ENCODE results near the gene DAPP1.

The DAPP1 gene

GRCh38 chr4:99843413-99843812 is 26.8 kb downstream of the DAPP1 start:
- no peak overlapping the region for H3K4ac ChIP-seq (ENCODE audit: low read depth, low read length)
- no peaks in the 10 kb centered on the region for H3K79me2 ChIP-seq (ENCODE audit: control insufficient read depth, insufficient read depth, low read length)
- H3K9ac ChIP-seq (ENCODE audit: low read length) = no peak overlapping the region
- no peak for DNase-seq
- H3K27me3 ChIP-seq (ENCODE audit: insufficient read depth, low read length, poor library complexity) = no peaks in the 10 kb centered on the region
- no peak overlapping the region for H4K5ac ChIP-seq (ENCODE audit: low read length)
- H2BK5ac ChIP-seq (ENCODE audit: low read length) = no peak overlapping the region
- no peak overlapping the region for H2AK5ac ChIP-seq (ENCODE audit: low read length)
- H3K4me3 ChIP-seq (ENCODE audit: low read length) = no peak overlapping the region
- H2BK15ac ChIP-seq (replicated peaks; ENCODE audit: low read depth) = no peak overlapping the region
- H3K36me3 ChIP-seq (ENCODE audit: control insufficient read depth, insufficient read depth, low read length) = no peaks in the 10 kb centered on the region
- H3K23ac ChIP-seq (ENCODE audit: low read length) = no peak overlapping the region
- no peaks in the 10 kb centered on the region for H3K79me1 ChIP-seq (ENCODE audit: low read length)
- no peak overlapping the region for H3K27ac ChIP-seq (ENCODE audit: low read depth, low read length)
- H3K18ac ChIP-seq (ENCODE audit: low read length) = no peak overlapping the region
- H4K8ac ChIP-seq (ENCODE audit: low read depth, low read length) = no peak overlapping the region
- no peak overlapping the region for H3K56ac ChIP-seq (ENCODE audit: low read length)
- H3K4me2 ChIP-seq (ENCODE audit: low read length) = no peak overlapping the region
- H3K4me1 ChIP-seq (ENCODE audit: control insufficient read depth, low read depth, low read length) = no peaks in the 10 kb centered on the region
- H2BK120ac ChIP-seq (ENCODE audit: low read depth, low read length) = no peak overlapping the region

- Histone ChIP-seq H3K4me2 (ENCODE audit: low read length) (no peak overlapping the region), H3K79me1 (ENCODE audit: low read length) (no peaks in the 10 kb centered on the region), H3K79me2 (ENCODE audit: control insufficient read depth, insufficient read depth, low read length) (no peaks in the 10 kb centered on the region), H3K23ac (ENCODE audit: low read length) (no peak overlapping the region), H3K4me3 (ENCODE audit: low read length) (no peak overlapping the region), H3K18ac (ENCODE audit: low read length) (no peak overlapping the region), H2AK5ac (ENCODE audit: low read length) (no peak overlapping the region), H4K8ac (ENCODE audit: low read depth, low read length) (no peak overlapping the region), H3K27ac (ENCODE audit: low read depth, low read length) (no peak overlapping the region), H3K56ac (ENCODE audit: low read length) (no peak overlapping the region), H3K27me3 (ENCODE audit: insufficient read depth, low read length, poor library complexity) (no peaks in the 10 kb centered on the region), H2BK15ac (replicated peaks; ENCODE audit: low read depth) (no peak overlapping the region), H3K9ac (ENCODE audit: low read length) (no peak overlapping the region), H2BK5ac (ENCODE audit: low read length) (no peak overlapping the region), H3K4me1 (ENCODE audit: control insufficient read depth, low read depth, low read length) (no peaks in the 10 kb centered on the region), H2BK120ac (ENCODE audit: low read depth, low read length) (no peak overlapping the region), H3K4ac (ENCODE audit: low read depth, low read length) (no peak overlapping the region), H3K36me3 (ENCODE audit: control insufficient read depth, insufficient read depth, low read length) (no peaks in the 10 kb centered on the region), H4K5ac (ENCODE audit: low read length) (no peak overlapping the region)
- no CpG with 5 or more reads among the region's 7 CpGs for WGBS (ENCODE audit: extremely low coverage, insufficient coverage, low lambda C conversion rate)
- no peak for DNase-seq
These were observed 27.4 kb downstream of the DAPP1 start for GRCh38 chr4:99844048-99844447.

GRCh38 chr4:99845179-99845578 is 28.6 kb downstream of the DAPP1 start:
- no peak overlapping the region for H3K56ac ChIP-seq (ENCODE audit: low read length)
- no peak overlapping the region for H4K5ac ChIP-seq (ENCODE audit: low read length)
- H2BK15ac ChIP-seq (replicated peaks; ENCODE audit: low read depth) = no peak overlapping the region
- no CpG with 5 or more reads among the region's 1 CpG for WGBS (ENCODE audit: extremely low coverage, insufficient coverage, low lambda C conversion rate)
- no peaks in the 10 kb centered on the region for H3K79me2 ChIP-seq (ENCODE audit: control insufficient read depth, insufficient read depth, low read length)
- no peak overlapping the region for H3K9ac ChIP-seq (ENCODE audit: low read length)
- no peaks in the 10 kb centered on the region for H3K36me3 ChIP-seq (ENCODE audit: control insufficient read depth, insufficient read depth, low read length)
- H2BK120ac ChIP-seq (ENCODE audit: low read depth, low read length) = no peak overlapping the region
- no peak overlapping the region for H3K4me2 ChIP-seq (ENCODE audit: low read length)
- H2BK5ac ChIP-seq (ENCODE audit: low read length) = no peak overlapping the region
- H3K4ac ChIP-seq (ENCODE audit: low read depth, low read length) = no peak overlapping the region
- H3K4me1 ChIP-seq (ENCODE audit: control insufficient read depth, low read depth, low read length) = no peaks in the 10 kb centered on the region
- no peak overlapping the region for H3K23ac ChIP-seq (ENCODE audit: low read length)
- H3K18ac ChIP-seq (ENCODE audit: low read length) = no peak overlapping the region
- H4K8ac ChIP-seq (ENCODE audit: low read depth, low read length) = no peak overlapping the region
- no peaks in the 10 kb centered on the region for H3K79me1 ChIP-seq (ENCODE audit: low read length)
- no peak overlapping the region for H3K27ac ChIP-seq (ENCODE audit: low read depth, low read length)
- H2AK5ac ChIP-seq (ENCODE audit: low read length) = no peak overlapping the region
- H3K4me3 ChIP-seq (ENCODE audit: low read length) = no peak overlapping the region
- H3K27me3 ChIP-seq (ENCODE audit: insufficient read depth, low read length, poor library complexity) = no peaks in the 10 kb centered on the region
- no peak for DNase-seq

- H3K9ac ChIP-seq (ENCODE audit: low read length) = no peak overlapping the region
- H3K23ac ChIP-seq (ENCODE audit: low read length) = no peak overlapping the region
- no peak overlapping the region for H3K27ac ChIP-seq (ENCODE audit: low read depth, low read length)
- no peak overlapping the region for H2BK5ac ChIP-seq (ENCODE audit: low read length)
- whole genome bisulfite sequencing (ENCODE audit: extremely low coverage, insufficient coverage, low lambda C conversion rate) = no CpG with 5 or more reads among the region's 2 CpGs
- no peak overlapping the region for H2AK5ac ChIP-seq (ENCODE audit: low read length)
- no peak overlapping the region for H4K8ac ChIP-seq (ENCODE audit: low read depth, low read length)
- DNase-seq = no peak
- no peak overlapping the region for H4K5ac ChIP-seq (ENCODE audit: low read length)
- H3K27me3 ChIP-seq (ENCODE audit: insufficient read depth, low read length, poor library complexity) = no peaks in the 10 kb centered on the region
- no peaks in the 10 kb centered on the region for H3K79me1 ChIP-seq (ENCODE audit: low read length)
- H3K4me3 ChIP-seq (ENCODE audit: low read length) = no peak overlapping the region
- H3K4me2 ChIP-seq (ENCODE audit: low read length) = no peak overlapping the region
- no peak overlapping the region for H3K18ac ChIP-seq (ENCODE audit: low read length)
- no peak overlapping the region for H2BK15ac ChIP-seq (replicated peaks; ENCODE audit: low read depth)
- H3K4ac ChIP-seq (ENCODE audit: low read depth, low read length) = no peak overlapping the region
- H2BK120ac ChIP-seq (ENCODE audit: low read depth, low read length) = no peak overlapping the region
- no peak overlapping the region for H3K56ac ChIP-seq (ENCODE audit: low read length)
- no peaks in the 10 kb centered on the region for H3K4me1 ChIP-seq (ENCODE audit: control insufficient read depth, low read depth, low read length)
- H3K36me3 ChIP-seq (ENCODE audit: control insufficient read depth, insufficient read depth, low read length) = no peaks in the 10 kb centered on the region
- no peaks in the 10 kb centered on the region for H3K79me2 ChIP-seq (ENCODE audit: control insufficient read depth, insufficient read depth, low read length)
These were observed 29.3 kb downstream of the DAPP1 start for GRCh38 chr4:99845708-99846469.

GRCh38 chr4:99846891-99847290 is 30.3 kb downstream of the DAPP1 start:
- no peak overlapping the region for H3K18ac ChIP-seq (ENCODE audit: low read length)
- H2BK15ac ChIP-seq (replicated peaks; ENCODE audit: low read depth) = no peak overlapping the region
- H3K4me2 ChIP-seq (ENCODE audit: low read length) = no peak overlapping the region
- no peak overlapping the region for H3K56ac ChIP-seq (ENCODE audit: low read length)
- H3K36me3 ChIP-seq (ENCODE audit: control insufficient read depth, insufficient read depth, low read length) = no peaks in the 10 kb centered on the region
- no peak for DNase-seq
- no CpG with 5 or more reads among the region's 1 CpG for WGBS (ENCODE audit: extremely low coverage, insufficient coverage, low lambda C conversion rate)
- no peak overlapping the region for H3K4ac ChIP-seq (ENCODE audit: low read depth, low read length)
- no peak overlapping the region for H3K4me3 ChIP-seq (ENCODE audit: low read length)
- H2BK5ac ChIP-seq (ENCODE audit: low read length) = no peak overlapping the region
- H2BK120ac ChIP-seq (ENCODE audit: low read depth, low read length) = no peak overlapping the region
- H3K79me2 ChIP-seq (ENCODE audit: control insufficient read depth, insufficient read depth, low read length) = no peaks in the 10 kb centered on the region
- no peak overlapping the region for H3K23ac ChIP-seq (ENCODE audit: low read length)
- H4K8ac ChIP-seq (ENCODE audit: low read depth, low read length) = no peak overlapping the region
- H3K27ac ChIP-seq (ENCODE audit: low read depth, low read length) = no peak overlapping the region
- H3K9ac ChIP-seq (ENCODE audit: low read length) = no peak overlapping the region
- H3K27me3 ChIP-seq (ENCODE audit: insufficient read depth, low read length, poor library complexity) = no peaks in the 10 kb centered on the region
- no peaks in the 10 kb centered on the region for H3K79me1 ChIP-seq (ENCODE audit: low read length)
- no peaks in the 10 kb centered on the region for H3K4me1 ChIP-seq (ENCODE audit: control insufficient read depth, low read depth, low read length)
- H2AK5ac ChIP-seq (ENCODE audit: low read length) = no peak overlapping the region
- no peak overlapping the region for H4K5ac ChIP-seq (ENCODE audit: low read length)

GRCh38 chr4:99847362-99847976 is 30.8 kb downstream of the DAPP1 start:
- H3K27me3 ChIP-seq (ENCODE audit: insufficient read depth, low read length, poor library complexity) = no peaks in the 10 kb centered on the region
- H4K5ac ChIP-seq (ENCODE audit: low read length) = no peak overlapping the region
- WGBS (ENCODE audit: extremely low coverage, insufficient coverage, low lambda C conversion rate) = no CpG with 5 or more reads among the region's 10 CpGs
- no peak overlapping the region for H3K56ac ChIP-seq (ENCODE audit: low read length)
- no peak overlapping the region for H3K23ac ChIP-seq (ENCODE audit: low read length)
- DNase-seq = no peak
- H3K4me1 ChIP-seq (ENCODE audit: control insufficient read depth, low read depth, low read length) = no peaks in the 10 kb centered on the region
- no peak overlapping the region for H3K18ac ChIP-seq (ENCODE audit: low read length)
- no peak overlapping the region for H3K4ac ChIP-seq (ENCODE audit: low read depth, low read length)
- H3K27ac ChIP-seq (ENCODE audit: low read depth, low read length) = no peak overlapping the region
- no peak overlapping the region for H4K8ac ChIP-seq (ENCODE audit: low read depth, low read length)
- no peak overlapping the region for H3K4me2 ChIP-seq (ENCODE audit: low read length)
- no peaks in the 10 kb centered on the region for H3K79me2 ChIP-seq (ENCODE audit: control insufficient read depth, insufficient read depth, low read length)
- H3K4me3 ChIP-seq (ENCODE audit: low read length) = no peak overlapping the region
- no peaks in the 10 kb centered on the region for H3K36me3 ChIP-seq (ENCODE audit: control insufficient read depth, insufficient read depth, low read length)
- no peak overlapping the region for H2AK5ac ChIP-seq (ENCODE audit: low read length)
- no peak overlapping the region for H2BK120ac ChIP-seq (ENCODE audit: low read depth, low read length)
- no peak overlapping the region for H3K9ac ChIP-seq (ENCODE audit: low read length)
- no peak overlapping the region for H2BK5ac ChIP-seq (ENCODE audit: low read length)
- H2BK15ac ChIP-seq (replicated peaks; ENCODE audit: low read depth) = no peak overlapping the region
- H3K79me1 ChIP-seq (ENCODE audit: low read length) = no peaks in the 10 kb centered on the region
